ENCODE results near the gene MISP3.
A peak's percentile ranks its signal among the peaks of the same experiment; 100 is the strongest.

Gene MISP3

GRCh38 chr19:14073261-14073924, 807 bp downstream of the MISP3 start:
- peak overlapping the region; percentile 60 for H3K27ac ChIP-seq
- TF ChIP-seq CTCF (conservative IDR thresholded peaks at IDR 0.05): peak; percentile 99
- TF ChIP-seq ZFX (IDR thresholded peaks at IDR 0.05): peak; percentile 43; the same call in 1 of the 2 replicates

GRCh38 chr19:14073925-14074838, 1.6 kb downstream of the MISP3 start:
- H3K27ac ChIP-seq: peak overlapping the region; percentile 60
- TF ChIP-seq ZFX (IDR thresholded peaks at IDR 0.05) (no peak), CTCF (conservative IDR thresholded peaks at IDR 0.05) (no peak)

- TF ChIP-seq CTCF (conservative IDR thresholded peaks at IDR 0.05) (no peak), ZFX (IDR thresholded peaks at IDR 0.05) (no peak)
- no peak overlapping the region for H3K27ac ChIP-seq
These were observed 5.8 kb downstream of the MISP3 start for GRCh38 chr19:14078411-14078810.

- TF ChIP-seq ZFX (IDR thresholded peaks at IDR 0.05) (peak; percentile 39; the same call in 1 of the 2 replicates), CTCF (conservative IDR thresholded peaks at IDR 0.05) (no peak)
- H3K27ac ChIP-seq: peak overlapping the region; percentile 86
These were observed 8.6 kb downstream of the MISP3 start for GRCh38 chr19:14080887-14081796.

- TF ChIP-seq CTCF (conservative IDR thresholded peaks at IDR 0.05): no peak
- 0 out of 2 replicates have a peak, but pooled peaks have one; percentile 3 for TF ChIP-seq ZFX (IDR thresholded peaks at IDR 0.05)
- peak overlapping the region; percentile 86 for H3K27ac ChIP-seq
These were observed 9.4 kb downstream of the MISP3 start for GRCh38 chr19:14081797-14082674.

- H3K27ac ChIP-seq: no peak overlapping the region; the same call in 1 of the 2 replicates
- no peak for TF ChIP-seq CTCF (conservative IDR thresholded peaks at IDR 0.05)
- TF ChIP-seq ZFX (IDR thresholded peaks at IDR 0.05): no peak
These were observed 10.0 kb downstream of the MISP3 start for GRCh38 chr19:14082675-14082960.
